ENCODE data around the gene ZNF117. TPM values are rescaled to one million over a fixed set of nuclear protein-coding genes. Genes with fewer than 3 reads are reported as not detected.

ZNF117 gene
- total and polyA plus RNA-seq, 9 of the 15 experiments (the other 6 are each of a cell fraction or from before 2014, with no cell fraction given): 2.5 to 18.9 (median 14.1) TPM

DNA sequence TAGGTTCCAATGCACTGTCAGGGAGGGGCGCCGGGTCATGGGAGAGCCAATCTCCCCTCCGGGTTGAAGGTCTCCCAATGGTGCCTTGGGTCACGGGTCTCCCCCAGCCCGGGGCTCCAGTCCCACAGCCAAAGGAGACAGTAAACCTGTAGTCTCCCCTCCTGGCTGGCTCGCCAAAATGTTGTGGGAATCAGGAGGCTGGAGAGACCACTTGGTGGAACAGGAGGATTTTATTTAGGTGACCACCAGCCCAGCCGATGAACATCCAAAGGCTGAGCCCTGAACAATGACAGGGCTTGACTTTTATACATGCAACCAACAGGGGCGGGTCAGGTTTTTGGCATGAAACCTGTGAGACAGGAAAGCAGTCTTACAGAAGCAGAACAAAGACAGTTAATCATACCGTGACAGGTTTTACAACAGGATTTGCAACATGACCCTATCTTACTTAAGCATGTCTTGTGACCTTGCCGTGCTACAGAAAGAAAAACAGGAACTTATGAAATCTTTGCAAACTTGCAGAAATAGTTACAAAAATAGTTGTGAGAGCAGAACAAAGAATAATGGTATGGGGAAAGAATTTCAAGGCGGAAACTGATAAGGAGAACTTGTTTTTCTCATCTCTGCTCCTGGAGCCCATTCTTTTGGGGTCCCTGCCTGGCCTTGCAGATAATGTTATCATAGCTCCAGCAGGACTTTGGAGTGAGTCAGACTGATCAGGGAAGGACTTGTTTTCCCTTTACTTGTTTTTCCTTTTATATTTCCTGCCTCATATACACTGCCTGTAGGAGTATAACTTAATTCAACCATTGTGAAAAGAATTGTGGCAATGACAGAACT, 8.5 kb upstream of the ZNF117 start (continued):
- TF ChIP-seq BMI1 (IDR thresholded peaks at IDR 0.05; ENCODE audit: low read length): no peak
- TF ChIP-seq FOS (IDR thresholded peaks at IDR 0.05; ENCODE audit: extremely low read depth, insufficient read length): peak; percentile 79
- TF ChIP-seq ELF1 (tag; IDR thresholded peaks at IDR 0.05): peak; percentile 81
- TF ChIP-seq HNRNPLL (IDR thresholded peaks at IDR 0.05; ENCODE audit: low read depth, low read length, poor library complexity, severe bottlenecking): no peak
- no peak for TF ChIP-seq ZNF347 (CRISPR knock-in tag; IDR thresholded peaks at IDR 0.05; ENCODE audit: low read depth)
- TF ChIP-seq PHB (CRISPR knock-in tag; IDR thresholded peaks at IDR 0.05): no peak
- no peak for TF ChIP-seq ZNF699 (CRISPR knock-in tag; IDR thresholded peaks at IDR 0.05; ENCODE audit: insufficient replicate concordance)
- no peak for TF ChIP-seq WHSC1 (IDR thresholded peaks at IDR 0.05; ENCODE audit: low read length)
- TF ChIP-seq HMG20A (CRISPR knock-in tag; conservative IDR thresholded peaks at IDR 0.05): 0 out of 2 replicates have a peak, but pooled peaks have one; percentile 48
- TF ChIP-seq RFX7 (CRISPR knock-in tag; IDR thresholded peaks at IDR 0.05): no peak
- TF ChIP-seq, protein P1, sequence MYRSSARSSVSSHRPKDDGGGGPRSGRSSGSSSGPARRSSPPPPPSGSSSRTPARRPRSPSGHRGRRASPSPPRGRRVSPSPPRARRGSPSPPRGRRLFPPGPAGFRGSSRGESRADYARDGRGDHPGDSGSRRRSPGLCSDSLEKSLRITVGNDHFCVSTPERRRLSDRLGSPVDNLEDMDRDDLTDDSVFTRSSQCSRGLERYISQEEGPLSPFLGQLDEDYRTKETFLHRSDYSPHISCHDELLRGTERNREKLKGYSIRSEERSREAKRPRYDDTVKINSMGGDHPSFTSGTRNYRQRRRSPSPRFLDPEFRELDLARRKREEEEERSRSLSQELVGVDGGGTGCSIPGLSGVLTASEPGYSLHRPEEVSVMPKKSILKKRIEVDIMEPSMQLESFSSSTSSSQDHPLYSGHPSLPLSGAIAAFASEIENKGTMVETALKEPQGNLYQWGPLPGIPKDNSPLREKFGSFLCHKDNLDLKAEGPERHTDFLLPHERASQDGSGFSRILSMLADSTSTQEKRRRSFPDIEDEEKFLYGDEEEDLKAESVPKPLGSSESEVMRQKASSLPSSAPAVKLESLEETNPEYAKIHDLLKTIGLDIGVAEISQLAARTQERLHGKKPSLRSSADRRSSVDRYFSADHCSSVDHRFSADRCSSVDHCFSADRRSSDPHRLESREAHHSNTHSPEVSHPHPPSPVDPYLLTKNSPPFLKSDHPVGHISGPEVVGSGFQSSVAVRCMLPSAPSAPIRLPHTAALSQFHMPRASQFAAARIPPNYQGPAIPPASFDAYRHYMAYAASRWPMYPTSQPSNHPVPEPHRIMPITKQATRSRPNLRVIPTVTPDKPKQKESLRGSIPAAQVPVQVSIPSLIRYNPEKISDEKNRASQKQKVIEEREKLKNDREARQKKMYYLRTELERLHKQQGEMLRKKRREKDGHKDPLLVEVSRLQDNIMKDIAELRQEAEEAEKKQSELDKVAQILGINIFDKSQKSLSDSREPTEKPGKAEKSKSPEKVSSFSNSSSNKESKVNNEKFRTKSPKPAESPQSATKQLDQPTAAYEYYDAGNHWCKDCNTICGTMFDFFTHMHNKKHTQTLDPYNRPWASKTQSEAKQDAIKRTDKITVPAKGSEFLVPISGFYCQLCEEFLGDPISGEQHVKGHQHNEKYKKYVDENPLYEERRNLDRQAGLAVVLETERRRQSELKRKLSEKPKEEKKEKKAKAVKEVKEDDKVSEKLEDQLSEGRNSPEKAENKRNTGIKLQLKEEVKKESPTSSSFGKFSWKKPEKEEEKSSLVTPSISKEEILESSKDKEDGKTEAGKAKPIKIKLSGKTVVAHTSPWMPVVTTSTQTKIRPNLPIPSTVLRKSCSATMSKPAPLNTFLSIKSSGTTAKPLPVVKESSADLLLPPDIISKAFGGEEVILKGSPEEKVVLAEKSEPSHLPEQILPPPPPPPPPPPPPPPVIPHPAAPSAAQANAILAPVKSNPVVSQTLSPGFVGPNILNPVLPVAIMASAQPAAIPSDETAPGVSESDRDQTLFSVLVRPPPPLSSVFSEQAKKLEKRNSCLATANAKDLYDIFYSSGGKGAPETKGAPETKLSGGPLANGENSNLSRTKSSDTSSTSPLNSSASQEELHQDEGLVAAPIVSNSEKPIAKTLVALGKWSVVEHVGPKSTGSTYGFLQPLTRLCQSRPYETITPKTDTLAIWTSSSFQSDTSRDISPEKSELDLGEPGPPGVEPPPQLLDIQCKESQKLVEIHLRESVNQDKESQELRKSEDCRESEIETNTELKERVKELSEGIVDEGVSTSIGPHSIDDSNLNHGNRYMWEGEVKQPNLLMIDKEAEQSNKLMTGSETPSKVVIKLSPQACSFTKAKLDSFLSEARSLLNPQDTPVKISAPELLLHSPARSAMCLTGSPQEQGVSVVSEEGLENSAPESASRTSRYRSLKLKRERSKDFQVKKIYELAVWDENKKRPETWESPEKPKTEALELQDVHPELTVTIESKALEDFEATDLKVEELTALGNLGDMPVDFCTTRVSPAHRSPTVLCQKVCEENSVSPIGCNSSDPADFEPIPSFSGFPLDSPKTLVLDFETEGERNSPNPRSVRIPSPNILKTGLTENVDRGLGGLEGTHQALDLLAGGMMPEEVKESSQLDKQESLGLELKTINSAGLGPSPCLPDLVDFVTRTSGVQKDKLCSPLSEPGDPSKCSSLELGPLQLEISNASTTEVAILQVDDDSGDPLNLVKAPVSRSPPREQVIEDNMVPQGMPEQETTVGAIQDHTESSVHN (IDR thresholded peaks at IDR 0.05; ENCODE audit: borderline replicate concordance in 1 of 2, low read depth in 1 of 2): peak; percentile 96 to 98
- TF ChIP-seq, protein P2, sequence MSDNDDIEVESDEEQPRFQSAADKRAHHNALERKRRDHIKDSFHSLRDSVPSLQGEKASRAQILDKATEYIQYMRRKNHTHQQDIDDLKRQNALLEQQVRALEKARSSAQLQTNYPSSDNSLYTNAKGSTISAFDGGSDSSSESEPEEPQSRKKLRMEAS (CRISPR knock-in tag; IDR thresholded peaks at IDR 0.05): 0 out of 2 replicates have a peak, but pooled peaks have one; percentile 21
- TF ChIP-seq ZNF311 (CRISPR knock-in tag; IDR thresholded peaks at IDR 0.05): peak; percentile 36; the same call in 1 of the 2 replicates
- TF ChIP-seq RBM25 (IDR thresholded peaks at IDR 0.05; ENCODE audit: low read depth, low read length, severe bottlenecking): no peak
- no peak for TF ChIP-seq RBM14 (IDR thresholded peaks at IDR 0.05; ENCODE audit: borderline replicate concordance, insufficient read depth, low read depth, low read length)
- no peak; a peak in 1 of 4 replicates for TF ChIP-seq NONO (IDR thresholded peaks at IDR 0.05; ENCODE audit: low read depth in 2 of 2, low read length in 1 of 2)
- TF ChIP-seq, protein P3, sequence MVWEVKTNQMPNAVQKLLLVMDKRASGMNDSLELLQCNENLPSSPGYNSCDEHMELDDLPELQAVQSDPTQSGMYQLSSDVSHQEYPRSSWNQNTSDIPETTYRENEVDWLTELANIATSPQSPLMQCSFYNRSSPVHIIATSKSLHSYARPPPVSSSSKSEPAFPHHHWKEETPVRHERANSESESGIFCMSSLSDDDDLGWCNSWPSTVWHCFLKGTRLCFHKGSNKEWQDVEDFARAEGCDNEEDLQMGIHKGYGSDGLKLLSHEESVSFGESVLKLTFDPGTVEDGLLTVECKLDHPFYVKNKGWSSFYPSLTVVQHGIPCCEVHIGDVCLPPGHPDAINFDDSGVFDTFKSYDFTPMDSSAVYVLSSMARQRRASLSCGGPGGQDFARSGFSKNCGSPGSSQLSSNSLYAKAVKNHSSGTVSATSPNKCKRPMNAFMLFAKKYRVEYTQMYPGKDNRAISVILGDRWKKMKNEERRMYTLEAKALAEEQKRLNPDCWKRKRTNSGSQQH (CRISPR knock-in tag; IDR thresholded peaks at IDR 0.05): 0 out of 2 replicates have a peak, but pooled peaks have one; percentile 6

Measured in K562 (cell line).